Measurements from ENCODE around the gene CDC42EP1. TPM values are rescaled to one million over a fixed set of nuclear protein-coding genes. Genes with fewer than 3 reads are reported as not detected.

The CDC42EP1 gene
- total RNA-seq, 1 experiment from 2014 or later, result 12.7 TPM

GRCh38 chr22:37568448-37569008, 8.2 kb downstream of the CDC42EP1 start:
- no peak for ATAC-seq
- TF ChIP-seq ZNF671 (CRISPR knock-in tag; IDR thresholded peaks at IDR 0.05), result no peak
- no peak for TF ChIP-seq CBFB (CRISPR knock-in tag; IDR thresholded peaks at IDR 0.05; ENCODE audit: low read depth)
- TF ChIP-seq FOXP1 (CRISPR knock-in tag; IDR thresholded peaks at IDR 0.05; ENCODE audit: borderline replicate concordance), result no peak
- peak; percentile 23; the same call in 1 of the 2 replicates for TF ChIP-seq FOXP4 (CRISPR knock-in tag; IDR thresholded peaks at IDR 0.05)
- TF ChIP-seq IRF2 (CRISPR knock-in tag; IDR thresholded peaks at IDR 0.05; ENCODE audit: borderline replicate concordance, low read depth), result no peak
- no peak for TF ChIP-seq ATF6 (CRISPR knock-in tag; IDR thresholded peaks at IDR 0.05)
- no peak for TF ChIP-seq CREB1 (CRISPR knock-in tag; IDR thresholded peaks at IDR 0.05)
- H3K4me1 Mint-ChIP-seq, result peaks cover 39% of the 10 kb centered on the region
- DNase-seq (ENCODE audit: low spot score), result no peak
- no peaks in the 10 kb centered on the region for H3K9me3 Mint-ChIP-seq
- ChIA-PET POLR2A (interaction anchor here (1.5 to 5.7 kb wide), 3 partner anchors 22 to 27 kb away, joined by 3 to 24 read pairs (median 5); no protein-coding TSS in a partner anchor), CTCF (interaction anchor here (0.6 to 20.7 kb wide), 11 partner anchors 11 to 96 kb away, joined by 3 to 728 read pairs (median 12); partner anchors contain the start of gene LGALS2)
- H3K4me3 Mint-ChIP-seq, result no peak overlapping the region
- no peaks in the 10 kb centered on the region for H3K36me3 Mint-ChIP-seq
- no peak overlapping the region for H3K27ac Mint-ChIP-seq
- H3K27me3 Mint-ChIP-seq (ENCODE audit: low read depth), result peaks cover 5% of the 10 kb centered on the region

GRCh38 chr22:37569009-37569920, 9.0 kb downstream of the CDC42EP1 start:
- Mint-ChIP-seq H3K4me3 (no peak overlapping the region), H3K9me3 (no peaks in the 10 kb centered on the region), H3K27ac (peak overlapping the region; percentile 32), H3K36me3 (no peaks in the 10 kb centered on the region), H3K4me1 (peaks cover 32% of the 10 kb centered on the region), H3K27me3 (ENCODE audit: low read depth) (peaks cover 5% of the 10 kb centered on the region)
- CTCF ChIA-PET, result interaction anchor here (0.6 to 20.7 kb wide), 11 partner anchors 8 to 124 kb away, joined by 3 to 728 read pairs (median 4); partner anchors contain the start of genes LGALS2 and MFNG
- ATAC-seq, result peak; percentile 63
- TF ChIP-seq MAX (CRISPR knock-in tag; IDR thresholded peaks at IDR 0.05) (peak; percentile 40; the same call in 1 of the 2 replicates), NFYB (CRISPR knock-in tag; conservative IDR thresholded peaks at IDR 0.05; ENCODE audit: low read depth) (no peak), ZNF263 (CRISPR knock-in tag; IDR thresholded peaks at IDR 0.05; ENCODE audit: low read depth) (no peak), PRDM15 (CRISPR knock-in tag; IDR thresholded peaks at IDR 0.05) (no peak), ZNF671 (CRISPR knock-in tag; IDR thresholded peaks at IDR 0.05) (no peak), NR3C1 (CRISPR knock-in tag; conservative IDR thresholded peaks at IDR 0.05; ENCODE audit: low read depth) (no peak), USF2 (CRISPR knock-in tag; IDR thresholded peaks at IDR 0.05) (no peak), GABPB1 (CRISPR knock-in tag; IDR thresholded peaks at IDR 0.05) (peak; percentile 71; the same call in 1 of the 2 replicates), SP1 (CRISPR knock-in tag; conservative IDR thresholded peaks at IDR 0.05) (no peak), ZNF423 (CRISPR knock-in tag; IDR thresholded peaks at IDR 0.05) (0 out of 2 replicates have a peak, but pooled peaks have one; percentile 5), FOXJ3 (CRISPR knock-in tag; IDR thresholded peaks at IDR 0.05; ENCODE audit: borderline replicate concordance) (no peak), STAT6 (CRISPR knock-in tag; conservative IDR thresholded peaks at IDR 0.05; ENCODE audit: low read depth) (no peak), ZNF396 (CRISPR knock-in tag; IDR thresholded peaks at IDR 0.05; ENCODE audit: borderline replicate concordance) (no peak), HMGA2 (CRISPR knock-in tag; IDR thresholded peaks at IDR 0.05) (no peak)
- POLR2A ChIA-PET, result interaction anchor here (0.9 to 5.7 kb wide), 6 partner anchors 13 to 30 kb away, joined by 3 to 24 read pairs (median 3); no protein-coding TSS in a partner anchor
- DNase-seq (ENCODE audit: low spot score), result no peak

Data from WTC11 (cell line).